ENCODE data around the gene MBD4. TPM values are rescaled to one million over a fixed set of nuclear protein-coding genes. Genes with fewer than 3 reads are reported as not detected.
A peak's percentile ranks its signal among the peaks of the same experiment; 100 is the strongest.
"Not testable (repeated sequence)": the region's sequence is repeated elsewhere in the genome, so short reads cannot be mapped to it uniquely, and the experiment has no call there.

Gene MBD4
- total RNA-seq, 3 donors from 2014 or later (not counting 1 experiment from before 2014, with no cell fraction given): 46.4 to 55.6 (median 48.0) TPM

- DNase-seq (no peak), ATAC-seq (no peak)
- Histone ChIP-seq H3K27me3 (ENCODE audit: control insufficient read depth, insufficient read depth, low read length) (no peaks in the 10 kb centered on the region), H3K27ac (ENCODE audit: low read length) (no peak overlapping the region), H3K9me3 (ENCODE audit: control insufficient read depth, insufficient read depth, low read length) (no peaks in the 10 kb centered on the region), H3K36me3 (ENCODE audit: control insufficient read depth, insufficient read depth, low read length) (peaks cover 13% of the 10 kb centered on the region), H3K4me3 (ENCODE audit: low read length) (no peak overlapping the region), H3K4me1 (ENCODE audit: control insufficient read depth, insufficient read depth, low read length) (no peaks in the 10 kb centered on the region)
- H3K9me3 Mint-ChIP-seq: no peaks in the 10 kb centered on the region
- no peak overlapping the region for H3K27ac Mint-ChIP-seq
- H3K4me3 Mint-ChIP-seq: no peak overlapping the region
- H3K27me3 Mint-ChIP-seq (ENCODE audit: low read depth in 2 of 2): no peaks in the 10 kb centered on the region
- TF ChIP-seq CTCF (IDR thresholded peaks at IDR 0.05): no peak
- 94% methylated on average over 1 of the region's 1 CpG for WGBS (ENCODE audit: insufficient coverage)
- no peaks in the 10 kb centered on the region for H3K36me3 Mint-ChIP-seq
- H3K4me1 Mint-ChIP-seq: no peaks in the 10 kb centered on the region
- intact Hi-C loops (cut with micrococcal nuclease): no loop called here
Measured at GRCh38 chr3:129482721-129483120, 43.0 kb upstream of the MBD4 start.

DNA sequence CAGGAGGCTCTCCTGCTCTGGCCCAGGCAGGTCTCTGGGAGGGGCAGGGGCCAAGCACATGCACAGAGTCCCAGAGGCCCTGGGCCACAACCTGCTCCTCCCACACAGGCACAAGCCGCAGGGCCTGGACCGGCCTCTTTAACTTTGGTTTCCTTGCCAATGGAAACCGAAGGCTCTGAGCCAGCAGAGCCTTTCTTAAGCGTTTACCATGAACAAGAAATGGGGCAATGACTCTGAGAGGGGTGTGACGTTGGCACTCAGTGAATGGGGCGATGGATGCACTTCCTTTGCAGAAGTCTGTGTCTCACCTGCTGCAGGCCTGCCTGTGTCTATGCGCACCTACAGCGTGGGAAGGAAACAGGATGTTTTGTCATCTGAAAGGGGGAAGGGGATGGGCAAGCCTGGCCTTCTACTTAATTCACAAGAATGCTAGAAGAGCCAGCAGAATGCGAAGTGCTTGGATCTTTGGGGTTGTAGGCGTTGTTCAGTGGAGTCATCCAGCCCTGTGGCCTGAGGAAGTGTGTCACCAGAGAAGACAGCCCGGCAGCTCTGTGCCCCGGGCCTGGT lies 42.1 kb upstream of the MBD4 start:
- 92% methylated on average over 12 of the region's 12 CpGs for WGBS (ENCODE audit: insufficient coverage)
- H3K27me3 ChIP-seq (ENCODE audit: control insufficient read depth, insufficient read depth, low read length): no peaks in the 10 kb centered on the region
- intact Hi-C loops (cut with micrococcal nuclease): no loop called here
- H3K9me3 ChIP-seq (ENCODE audit: control insufficient read depth, insufficient read depth, low read length): no peaks in the 10 kb centered on the region
- no peaks in the 10 kb centered on the region for H3K27me3 Mint-ChIP-seq (ENCODE audit: low read depth in 2 of 2)
- H3K36me3 Mint-ChIP-seq: peaks cover 3% of the 10 kb centered on the region
- ATAC-seq (peak in 1 of 3 donors; percentile 34), DNase-seq (peak in 1 of 2 donors; percentile 75)
- no peak for TF ChIP-seq CTCF (IDR thresholded peaks at IDR 0.05)
- H3K9me3 Mint-ChIP-seq: no peaks in the 10 kb centered on the region
- H3K4me3 ChIP-seq (ENCODE audit: low read length): no peak overlapping the region
- no peak overlapping the region for H3K27ac ChIP-seq (ENCODE audit: low read length)
- H3K4me1 ChIP-seq (ENCODE audit: control insufficient read depth, insufficient read depth, low read length): no peaks in the 10 kb centered on the region
- no peaks in the 10 kb centered on the region for H3K4me1 Mint-ChIP-seq
- peaks cover 13% of the 10 kb centered on the region for H3K36me3 ChIP-seq (ENCODE audit: control insufficient read depth, insufficient read depth, low read length)
- H3K27ac Mint-ChIP-seq: no peak overlapping the region
- H3K4me3 Mint-ChIP-seq: no peak overlapping the region

DNA sequence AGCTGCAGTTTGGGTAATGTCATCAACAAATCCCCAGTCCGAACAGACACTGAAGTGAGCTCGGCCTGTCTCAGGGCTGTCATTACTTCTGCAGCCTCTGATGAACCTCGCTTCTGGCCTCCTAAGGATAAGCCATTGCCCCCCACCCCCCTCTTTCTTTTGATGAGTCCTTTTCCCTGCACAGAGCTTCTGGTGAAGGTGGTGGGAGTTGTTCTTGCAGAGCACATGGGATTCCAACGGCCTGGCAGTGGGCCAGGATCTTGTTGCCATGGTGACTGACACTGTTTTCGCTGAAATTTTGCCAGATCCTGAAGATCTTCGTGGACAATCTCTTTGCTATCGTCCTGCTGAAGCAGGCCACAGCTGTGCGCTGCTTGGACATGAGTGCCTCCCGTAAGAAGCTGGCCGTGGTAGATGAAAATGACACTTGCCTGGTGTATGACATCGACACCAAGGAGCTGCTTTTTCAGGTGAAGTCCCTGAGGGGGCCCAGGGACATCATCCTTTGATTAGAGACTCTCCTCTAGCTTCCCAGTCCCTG lies 41.5 kb upstream of the MBD4 start:
- H3K27me3 ChIP-seq (ENCODE audit: control insufficient read depth, insufficient read depth, low read length): not testable (repeated sequence)

GRCh38 chr3:129476586-129476985 lies 36.8 kb upstream of the MBD4 start:
- 93% methylated on average over 6 of the region's 6 CpGs for WGBS (ENCODE audit: insufficient coverage)
- H3K27ac ChIP-seq (ENCODE audit: low read length): no peak overlapping the region
- no peak for TF ChIP-seq CTCF (IDR thresholded peaks at IDR 0.05)
- no peaks in the 10 kb centered on the region for H3K9me3 ChIP-seq (ENCODE audit: control insufficient read depth, insufficient read depth, low read length)
- peaks cover 11% of the 10 kb centered on the region for H3K36me3 Mint-ChIP-seq
- peaks cover 11% of the 10 kb centered on the region for H3K36me3 ChIP-seq (ENCODE audit: control insufficient read depth, insufficient read depth, low read length)
- intact Hi-C loops (cut with micrococcal nuclease): no loop called here
- DNase-seq (no peak), ATAC-seq (no peak)
- H3K4me3 Mint-ChIP-seq: no peak overlapping the region
- no peaks in the 10 kb centered on the region for H3K27me3 ChIP-seq (ENCODE audit: control insufficient read depth, insufficient read depth, low read length)
- H3K9me3 Mint-ChIP-seq: no peaks in the 10 kb centered on the region
- H3K4me3 ChIP-seq (ENCODE audit: low read length): no peak overlapping the region
- no peaks in the 10 kb centered on the region for H3K4me1 Mint-ChIP-seq
- H3K4me1 ChIP-seq (ENCODE audit: control insufficient read depth, insufficient read depth, low read length): no peaks in the 10 kb centered on the region
- H3K27me3 Mint-ChIP-seq (ENCODE audit: low read depth in 2 of 2): no peaks in the 10 kb centered on the region
- H3K27ac Mint-ChIP-seq: no peak overlapping the region

More for the DNA sequence above, 41.5 kb upstream of the MBD4 start:
- H3K36me3 ChIP-seq (ENCODE audit: control insufficient read depth, insufficient read depth, low read length): peaks cover 13% of the 10 kb centered on the region
- H3K27ac ChIP-seq (ENCODE audit: low read length); H3K4me3 ChIP-seq (ENCODE audit: low read length); H3K4me1 ChIP-seq (ENCODE audit: control insufficient read depth, insufficient read depth, low read length); H3K27me3 Mint-ChIP-seq (ENCODE audit: low read depth in 2 of 2); H3K4me1 Mint-ChIP-seq; H3K4me3 Mint-ChIP-seq; H3K9me3 Mint-ChIP-seq; intact Hi-C loops (cut with micrococcal nuclease); H3K9me3 ChIP-seq (ENCODE audit: control insufficient read depth, insufficient read depth, low read length); ATAC-seq; H3K36me3 Mint-ChIP-seq; H3K27ac Mint-ChIP-seq; DNase-seq: not testable (repeated sequence)
- 96% methylated on average over 4 of the region's 11 CpGs for WGBS (ENCODE audit: insufficient coverage)

All from natural killer cell (primary cell).